Activated naive CD4-positive, alpha-beta T cell treated with anti-CD3 and anti-CD28 coated beads, Interleukin-2, amount 50 U/mL, for 16 hours (primary cell): Measurements from ENCODE around the gene C5orf46.

Experiments
- DNase-seq: peaks from one replicate; pipeline ENCODE4 v3.0.0-alpha.2; 2020

The C5orf46 gene

GRCh38 chr5:147857302-147858129 lies 48.8 kb downstream of the C5orf46 start:
- DNase-seq: peak; percentile 14

- no peak for DNase-seq
Observed at GRCh38 chr5:147856801-147857200, 49.5 kb downstream of the C5orf46 start.

GRCh38 chr5:147855774-147856069 lies 50.6 kb downstream of the C5orf46 start:
- no peak for DNase-seq

- no peak for DNase-seq
Observed at GRCh38 chr5:147854894-147855773, 51.2 kb downstream of the C5orf46 start.

GRCh38 chr5:147854331-147854730 lies 52.0 kb downstream of the C5orf46 start:
- no peak for DNase-seq

- DNase-seq: no peak
Observed at GRCh38 chr5:147853372-147853987, 52.9 kb downstream of the C5orf46 start.

- no peak for DNase-seq
Observed at GRCh38 chr5:147852365-147852764, 54.0 kb downstream of the C5orf46 start.

GRCh38 chr5:147851578-147851977 lies 54.8 kb downstream of the C5orf46 start:
- DNase-seq: no peak

- DNase-seq: no peak
Observed at GRCh38 chr5:147849226-147849625, 57.1 kb downstream of the C5orf46 start.

- no peak for DNase-seq
Observed at GRCh38 chr5:147845618-147846017, 60.7 kb downstream of the C5orf46 start.

- DNase-seq: no peak
Observed at GRCh38 chr5:147844846-147845245, 61.5 kb downstream of the C5orf46 start.

- no peak for DNase-seq
Observed at GRCh38 chr5:147842869-147843268, 63.5 kb downstream of the C5orf46 start.
